H1 (cell line): ENCODE measurements around the gene TMEM38A. TPM values are rescaled to one million over a fixed set of nuclear protein-coding genes. Genes with fewer than 3 reads are reported as not detected.

Experiments
- CTCF ChIA-PET: fragments of 300-600 bp; sonication (Branson Sonifier 250); formaldehyde crosslinking; loops from one replicate; lab custom pipeline; 2021; ENCODE audit not compliant: partially characterized antibody; lab: Charles Lee
- POLR2A ChIA-PET: fragments of 300-600 bp; sonication (Branson Sonifier 250); formaldehyde crosslinking; loops from one replicate; lab custom pipeline; 2021; ENCODE audit warnings: inconsistent platforms; ENCODE audit not compliant: partially characterized antibody; lab: Charles Lee
- DNase-seq, 2 experiments: peaks; one replicate each; pipeline versions ENCODE4 v3.0.0 to v3.0.0-alpha.2; 2010 to 2022; ENCODE audit warnings: low spot score in 2 of 2, low read depth in 1 of 2, mixed read lengths in 1 of 2
- FAIRE-seq: peaks from 2 replicates; lab custom pipeline; 2011; peaks lifted over from hg19 to GRCh38; lab: Jason Lieb, UNC
- H2AFZ ChIP-seq: 2 replicates; pipeline ENCODE4 v1.8.1; 2012; ENCODE audit warnings: low read length, inconsistent platforms
- H2AK5ac ChIP-seq: 2 replicates; pipeline ENCODE4 v1.6.1; 2013; ENCODE audit warnings: low read depth, low read length
- H2BK120ac ChIP-seq: replicated peaks from 2 replicates; pipeline ENCODE3; 2013; ENCODE audit warnings: low read depth, low read length, inconsistent platforms
- H2BK12ac ChIP-seq: 2 replicates; pipeline ENCODE4 v1.6.1; 2013; ENCODE audit warnings: low read depth, low read length
- H2BK15ac ChIP-seq: 2 replicates; pipeline ENCODE4 v1.6.1; 2013; ENCODE audit warnings: low read length
- H2BK20ac ChIP-seq: 2 replicates; pipeline ENCODE4 v1.6.1; 2013; ENCODE audit warnings: low read length
- H2BK5ac ChIP-seq: 2 replicates; pipeline ENCODE4 v1.6.1; 2013; ENCODE audit warnings: low read depth, low read length
- H3K14ac ChIP-seq: 2 replicates; pipeline ENCODE4 v1.6.1; 2013; ENCODE audit warnings: inconsistent platforms; ENCODE audit not compliant: insufficient read length
- H3K18ac ChIP-seq: 2 replicates; pipeline ENCODE4 v1.6.1; 2013; ENCODE audit warnings: low read length; ENCODE audit errors: extremely low read depth
- H3K23ac ChIP-seq: 2 replicates; pipeline ENCODE4 v1.6.1; 2013; ENCODE audit warnings: inconsistent platforms; ENCODE audit not compliant: insufficient read length
- H3K23me2 ChIP-seq: 2 replicates; pipeline ENCODE4 v1.6.1; 2013; ENCODE audit warnings: low read depth, low read length
- H3K27ac ChIP-seq: 2 replicates; pipeline ENCODE4 v1.6.1; 2011; ENCODE audit warnings: low read depth, low read length, inconsistent platforms
- H3K27me3 ChIP-seq, 4 experiments: replicated peaks in 1 of 4; 1 replicate in 1 of 4; 2 replicates in 3 of 4; pipeline versions ENCODE4 v1.6.1 to v1.8.1; 2011 to 2013; ENCODE audit warnings: low read length in 3 of 4, mild to moderate bottlenecking in 3 of 4, inconsistent platforms in 2 of 4, mixed read lengths in 2 of 4, moderate library complexity in 1 of 4; ENCODE audit not compliant: control insufficient read depth in 3 of 4, insufficient read depth in 3 of 4; ENCODE audit errors: extremely low read depth in 1 of 4
- H3K36me3 ChIP-seq, 4 experiments: 2 replicates each; pipeline versions ENCODE4 v1.6.1 to v1.8.1; 2011 to 2013; ENCODE audit warnings: mild to moderate bottlenecking in 4 of 4, low read length in 3 of 4, moderate library complexity in 2 of 4, control low read depth in 1 of 4, inconsistent platforms in 1 of 4; ENCODE audit not compliant: insufficient read depth in 4 of 4, control insufficient read depth in 2 of 4
- H3K4ac ChIP-seq: replicated peaks from 2 replicates; pipeline ENCODE3; 2013; ENCODE audit warnings: low read length, low read depth, mixed read lengths, inconsistent platforms; ENCODE audit not compliant: insufficient read length
- H3K4me1 ChIP-seq, 4 experiments: replicated peaks in 1 of 4; 1 replicate in 1 of 4; 2 replicates in 3 of 4; pipeline versions ENCODE4 v1.6.1 to v1.8.1; 2011 to 2013; ENCODE audit warnings: low read length in 3 of 4, inconsistent platforms in 2 of 4, mixed read lengths in 1 of 4; ENCODE audit not compliant: insufficient read depth in 4 of 4, control insufficient read depth in 3 of 4
- H3K4me2 ChIP-seq, 2 experiments: 2 replicates each; pipeline versions ENCODE4 v1.6.1 to v1.8.1; 2011 to 2013; ENCODE audit warnings: low read depth in 2 of 2, low read length in 2 of 2, control low read depth in 1 of 2, inconsistent platforms in 1 of 2, mild to moderate bottlenecking in 1 of 2; ENCODE audit not compliant: insufficient read depth in 1 of 2
- H3K4me3 ChIP-seq, 4 experiments: fragments of 200-600, 300-600 bp in 1 of 4; sonication (generic), shearing (Covaris generic), sonication (Bioruptor Twin) in 1 of 4; 2 replicates each; pipeline versions ENCODE4 v1.5.1 to v1.8.1; 2011 to 2016; ENCODE audit warnings: low read length in 4 of 4, low read depth in 3 of 4, control low read depth in 2 of 4, inconsistent platforms in 2 of 4, mild to moderate bottlenecking in 2 of 4, mixed read lengths in 1 of 4, moderate library complexity in 1 of 4; ENCODE audit not compliant: insufficient read depth in 2 of 4; ENCODE audit errors: extremely low read depth in 1 of 4
- H3K56ac ChIP-seq: replicated peaks from 2 replicates; pipeline ENCODE3; 2013; ENCODE audit warnings: low read depth, mild to moderate bottlenecking, mixed read lengths, low read length, inconsistent platforms; ENCODE audit not compliant: insufficient read length
- H3K79me1 ChIP-seq: 2 replicates; pipeline ENCODE4 v1.6.1; 2013; ENCODE audit warnings: low read depth, low read length, control low read depth
- H3K79me2 ChIP-seq, 2 experiments: 2 replicates each; pipeline versions ENCODE4 v1.6.1 to v1.8.1; 2012 to 2013; ENCODE audit warnings: low read length in 2 of 2, mild to moderate bottlenecking in 2 of 2, inconsistent platforms in 1 of 2; ENCODE audit not compliant: insufficient read depth in 2 of 2, control insufficient read depth in 1 of 2
- H3K9ac ChIP-seq, 4 experiments: replicated peaks in 1 of 4; 1 replicate in 1 of 4; 2 replicates in 3 of 4; pipeline versions ENCODE4 v1.6.1 to v1.8.1; 2011 to 2013; ENCODE audit warnings: low read depth in 3 of 4, low read length in 3 of 4, control low read depth in 2 of 4, mild to moderate bottlenecking in 2 of 4, moderate library complexity in 2 of 4, inconsistent platforms in 1 of 4; ENCODE audit errors: extremely low read depth in 1 of 4
- H3K9me3 ChIP-seq, 2 experiments: 2 replicates each; pipeline versions ENCODE4 v1.6.1 to v1.8.1; 2012 to 2013; ENCODE audit warnings: mild to moderate bottlenecking in 2 of 2, moderate library complexity in 2 of 2, control low read depth in 1 of 2, inconsistent platforms in 1 of 2, low read depth in 1 of 2, low read length in 1 of 2, mixed read lengths in 1 of 2; ENCODE audit not compliant: insufficient read depth in 2 of 2
- H4K20me1 ChIP-seq, 2 experiments: replicated peaks in 1 of 2; 2 replicates each; pipeline versions ENCODE3 to v1.8.1; 2011 to 2013; ENCODE audit warnings: inconsistent platforms in 2 of 2, low read length in 2 of 2, mild to moderate bottlenecking in 1 of 2; ENCODE audit not compliant: insufficient read depth in 2 of 2, control insufficient read depth in 1 of 2
- H4K5ac ChIP-seq: 2 replicates; pipeline ENCODE4 v1.6.1; 2013; ENCODE audit warnings: low read length, low read depth, mixed read lengths, inconsistent platforms; ENCODE audit not compliant: insufficient read length
- H4K8ac ChIP-seq: 2 replicates; pipeline ENCODE4 v1.8.0; 2013; ENCODE audit warnings: mild to moderate bottlenecking, moderate library complexity, low read length, inconsistent platforms; ENCODE audit not compliant: insufficient read depth; ENCODE audit errors: extremely low read depth
- H4K91ac ChIP-seq: replicated peaks from 2 replicates; pipeline ENCODE3; 2013; ENCODE audit warnings: low read length, mixed read lengths, inconsistent platforms; ENCODE audit not compliant: insufficient read length
- CREB1 ChIP-seq: IDR thresholded peaks from 2 replicates; pipeline ENCODE4 v1.6.1; 2012; ENCODE audit warnings: inconsistent platforms
- CTCF ChIP-seq, 3 experiments: IDR thresholded peaks; 1 replicate in 2 of 3; 2 replicates in 1 of 3; pipeline versions ENCODE4 v1.5.1 to v1.6.1; 2011; ENCODE audit warnings: low read length in 3 of 3, mild to moderate bottlenecking in 3 of 3, inconsistent platforms in 2 of 3, low read depth in 1 of 3, moderate library complexity in 1 of 3; ENCODE audit not compliant: insufficient read depth in 1 of 3; ENCODE audit errors: control extremely low read depth in 1 of 3
- EGR1 ChIP-seq: IDR thresholded peaks from 2 replicates; pipeline ENCODE4 v1.6.1; 2011; ENCODE audit warnings: low read depth, low read length, borderline replicate concordance
- JUN ChIP-seq: IDR thresholded peaks from 2 replicates; pipeline ENCODE4 v1.6.1; 2011; ENCODE audit warnings: low read depth, mild to moderate bottlenecking, improper control_type of control experiment, low read length
- POLR2A ChIP-seq, 2 experiments: IDR thresholded peaks; 1 replicate in 1 of 2; 2 replicates in 1 of 2; pipeline ENCODE4 v1.6.1; 2011; ENCODE audit warnings: low read depth in 2 of 2, low read length in 2 of 2, mild to moderate bottlenecking in 2 of 2; ENCODE audit errors: control extremely low read depth in 1 of 2
- RNF2 ChIP-seq: fragments of 200-900, 300-1000 bp; sonication (generic); IDR thresholded peaks from 2 replicates; pipeline ENCODE4 v1.7.1; 2016; ENCODE audit warnings: borderline replicate concordance, low read depth, mild to moderate bottlenecking, antibody characterized with exemption, low read length; ENCODE audit not compliant: poor library complexity, severe bottlenecking; ENCODE audit errors: missing control alignments
- RXRA ChIP-seq: IDR thresholded peaks from 2 replicates; pipeline ENCODE4 v1.6.1; 2011; ENCODE audit warnings: low read depth, mild to moderate bottlenecking, low read length, moderate library complexity; ENCODE audit not compliant: insufficient read depth
- SIN3A ChIP-seq, 2 experiments: IDR thresholded peaks in 1 of 2; conservative IDR thresholded peaks in 1 of 2; 2 replicates each; pipeline ENCODE4 v1.6.1; 2011 to 2012; ENCODE audit warnings: low read length in 2 of 2, improper control_type of control experiment in 1 of 2, low read depth in 1 of 2, mild to moderate bottlenecking in 1 of 2
- SIRT6 ChIP-seq: IDR thresholded peaks from one replicate; pipeline ENCODE4 v1.7.1; 2012; ENCODE audit warnings: low read length, inconsistent platforms
- WGBS, 2 experiments: shearing (Covaris generic) in 1 of 2; methylation state at CpG; one replicate each; pipeline versions ENCODE4 v1.1.6 to v1.1.7; 2013 to 2015; ENCODE audit warnings: low lambda C conversion rate in 2 of 2, mixed read lengths in 2 of 2, inconsistent platforms in 1 of 2, low coverage in 1 of 2, missing lambda C conversion rate in 1 of 2; ENCODE audit not compliant: insufficient replicate concordance in 2 of 2, insufficient coverage in 1 of 2, insufficient read length in 1 of 2; ENCODE audit errors: extremely low coverage in 1 of 2, missing lambda C conversion rate in 1 of 2; 5-methylcytosine and 5-hydroxymethylcytosine counted together
- polyA plus RNA-seq, 7 experiments: library from polyadenylated mRNA; depleted of rRNA in 3 of 7; stranded (reverse) in 5 of 7; unstranded in 2 of 7; fragments of >200 nt in 5 of 7; fragments of 200-250 nt in 2 of 7; gene quantifications; 1 replicate in 5 of 7; 2 replicates in 1 of 7; 4 replicates in 1 of 7; pipeline versions ENCODE4 v1.2.1 to v1.2.3, GENCODE V29; 2011 to 2013; ENCODE audit warnings: missing spikeins in 2 of 7, mixed read lengths in 2 of 7
- total RNA-seq: library from RNA; stranded (reverse); fragmentation: NEBNext Ultra II Directional; extraction: Animal tissue kit (Norgen Biotek cat#: 25700); gene quantifications from 2 replicates; pipeline ENCODE4 v1.2.1, GENCODE V29; 2021

The TMEM38A gene
- total and polyA plus RNA-seq, 2 of the 8 experiments (the other 6 are each of a cell fraction or from before 2014, with no cell fraction given) = 8.9 to 9.2 TPM

- ChIA-PET POLR2A (interaction anchor here (0.6 to 4.4 kb wide), 10 partner anchors 10 to 185 kb away, joined by 3 to 27 read pairs (median 4); partner anchors contain the start of genes SLC35E1 and TMEM38A), CTCF (interaction anchor here (0.7 to 1.4 kb wide), 4 partner anchors 9 to 48 kb away, joined by 3 to 4 read pairs (median 3); no protein-coding TSS in a partner anchor)
- no peak for TF ChIP-seq RXRA
- TF ChIP-seq SIRT6 = no peak
- TF ChIP-seq EGR1 = no peak
- no peak for TF ChIP-seq JUN
- TF ChIP-seq CTCF (IDR thresholded peaks at IDR 0.05; ENCODE audit: control extremely low read depth in 1 of 3, insufficient read depth in 1 of 3, low read depth in 1 of 3, low read length in 3 of 3) = no peak
- no peak for TF ChIP-seq RNF2
- TF ChIP-seq CREB1 = no peak
- peak in 1 of 2 experiments; percentile 51; a peak in 1 of 4 replicates for TF ChIP-seq SIN3A (conservative IDR thresholded peaks at IDR 0.05 in 1 of 2, IDR thresholded peaks at IDR 0.05 in 1 of 2; ENCODE audit: low read depth in 1 of 2, low read length in 2 of 2)
- TF ChIP-seq POLR2A (IDR thresholded peaks at IDR 0.05; ENCODE audit: control extremely low read depth in 1 of 2, low read depth in 2 of 2, low read length in 2 of 2) = peak in 1 of 2 experiments; percentile 6; a peak in 1 of 3 replicates
Measured at GRCh38 chr19:16628984-16629691, 31.8 kb upstream of the TMEM38A start.

More at GRCh38 chr19:16628984-16629691, 31.8 kb upstream of the TMEM38A start:
- Histone ChIP-seq H3K18ac (no peak overlapping the region), H4K91ac (no peak overlapping the region), H3K4me2 (peak overlapping the region; percentile 73 to 80), H3K27me3 (no peaks in the 10 kb centered on the region), H2BK120ac (no peak overlapping the region), H4K8ac (no peak overlapping the region), H3K79me1 (peaks cover 11% of the 10 kb centered on the region; the same call in 1 of the 2 replicates), H3K36me3 (peaks cover 0 to 6% (median 2%) of the 10 kb centered on the region in 4 experiments; a peak in 5 of 8 replicates), H3K4ac (no peak overlapping the region), H3K23me2 (peaks cover 10% of the 10 kb centered on the region; the same call in 1 of the 2 replicates), H2BK5ac (no peak overlapping the region; the same call in 1 of the 2 replicates), H3K9ac (peak overlapping the region in 3 of 4 experiments; percentile 45 to 86 (median 85); a peak in 6 of 7 replicates), H3K23ac (no peak overlapping the region), H3K56ac (no peak overlapping the region), H4K20me1 (peaks cover 12 to 21% of the 10 kb centered on the region in 2 experiments), H4K5ac (no peak overlapping the region), H3K27ac (peak overlapping the region; percentile 26; the same call in 1 of the 2 replicates), H3K9me3 (no peaks in the 10 kb centered on the region), H3K4me1 (peaks cover 2 to 10% (median 4%) of the 10 kb centered on the region in 4 experiments; a peak in 6 of 7 replicates), H3K4me3 (peak overlapping the region; percentile 77 to 99 (median 82)), H2BK12ac (no peak overlapping the region), H3K79me2 (peaks cover 12 to 35% of the 10 kb centered on the region in 2 experiments), H3K14ac (no peak overlapping the region), H2BK20ac (no peak overlapping the region), H2BK15ac (no peak overlapping the region), H2AFZ (no peak overlapping the region), H2AK5ac (no peak overlapping the region)
- 28% methylated on average over 23 of the region's 23 CpGs; no CpG with 5 or more reads in 1 of the 2 experiments for WGBS, 2 experiments
- FAIRE-seq (no peak), DNase-seq (no peak)
